Neural cell (in vitro differentiated cells): ENCODE data around the gene ATP1B2. TPM values are rescaled to one million over a fixed set of nuclear protein-coding genes. Genes with fewer than 3 reads are reported as not detected.
"Not testable (repeated sequence)": the region's sequence is repeated elsewhere in the genome, so short reads cannot be mapped to it uniquely, and the experiment has no call there.

Experiments used
- H2AFZ ChIP-seq: fragments of 200-600, 300-800 bp; sonication (generic), shearing (Covaris generic); 2 replicates; pipeline ENCODE4 v1.6.0; 2014; ENCODE audit warnings: low read depth, mild to moderate bottlenecking, antibody characterized with exemption, low read length, moderate library complexity
- H3F3A ChIP-seq: fragments of 200-600 bp; shearing (Covaris generic); 2 replicates; pipeline ENCODE4 v1.6.1; 2016; ENCODE audit warnings: mild to moderate bottlenecking, moderate library complexity, mixed read lengths, antibody characterized with exemption, low read length; ENCODE audit not compliant: insufficient read depth, poor library complexity, severe bottlenecking
- H3K27ac ChIP-seq: fragments of 200-600, 300-800 bp; sonication (generic), shearing (Covaris generic); 2 replicates; pipeline ENCODE4 v1.5.1; 2014; ENCODE audit warnings: mild to moderate bottlenecking, low read length, moderate library complexity
- H3K27me3 ChIP-seq: fragments of 300-800, 200-600 bp; sonication (generic), shearing (Covaris generic); 2 replicates; pipeline ENCODE4 v1.6.0; 2014; ENCODE audit warnings: mild to moderate bottlenecking, low read depth, low read length, moderate library complexity; ENCODE audit not compliant: insufficient read depth
- H3K36me3 ChIP-seq: fragments of 300-800, 200-600 bp; sonication (generic), shearing (Covaris generic); 2 replicates; pipeline ENCODE4 v1.5.1; 2014; ENCODE audit warnings: mild to moderate bottlenecking, antibody characterized with exemption, low read length, moderate library complexity; ENCODE audit not compliant: insufficient read depth
- H3K4me2 ChIP-seq: fragments of 300-800, 200-600 bp; sonication (generic), shearing (Covaris generic); 2 replicates; pipeline ENCODE4 v1.6.0; 2014; ENCODE audit warnings: mild to moderate bottlenecking, low read length
- H3K4me3 ChIP-seq: fragments of 300-800, 200-600 bp; sonication (generic), shearing (Covaris generic); 2 replicates; pipeline ENCODE4 v1.5.1; 2014; ENCODE audit warnings: mild to moderate bottlenecking, low read length, moderate library complexity
- H3K79me2 ChIP-seq: fragments of 200-600 bp; shearing (Covaris generic); replicated peaks from 2 replicates; pipeline ENCODE4 v1.6.0; 2014; ENCODE audit warnings: mild to moderate bottlenecking, low read length, moderate library complexity; ENCODE audit not compliant: insufficient read depth
- H3K9ac ChIP-seq: fragments of 300-800, 200-600 bp; sonication (generic), shearing (Covaris generic); 2 replicates; pipeline ENCODE4 v1.6.1; 2016; ENCODE audit warnings: mild to moderate bottlenecking, low read length, mixed read lengths
- H3K9me2 ChIP-seq: fragments of 200-600 bp; shearing (Covaris generic); 2 replicates; pipeline ENCODE4 v1.6.1; 2016; ENCODE audit warnings: mild to moderate bottlenecking, low read length, mixed read lengths; ENCODE audit not compliant: insufficient read depth
- H3K9me3 ChIP-seq: fragments of 200-600, 300-800 bp; sonication (generic), shearing (Covaris generic); 2 replicates; pipeline ENCODE4 v1.6.1; 2016; ENCODE audit warnings: mild to moderate bottlenecking, mixed run types, low read length, moderate library complexity, mixed read lengths
- H4K20me1 ChIP-seq: fragments of 200-600 bp; shearing (Covaris generic); 2 replicates; pipeline ENCODE4 v1.6.1; 2016; ENCODE audit warnings: mild to moderate bottlenecking, mixed run types; ENCODE audit not compliant: insufficient read depth
- CTCF ChIP-seq: fragments of 450-650 bp; IDR thresholded peaks from 2 replicates; pipeline ENCODE4 v1.5.1; 2014; ENCODE audit warnings: antibody characterized with exemption, mild to moderate bottlenecking, moderate library complexity; ENCODE audit not compliant: poor library complexity, severe bottlenecking
- EP300 ChIP-seq: fragments of 450-650 bp; conservative IDR thresholded peaks from 2 replicates; pipeline ENCODE4 v1.6.1; 2014; ENCODE audit warnings: antibody characterized with exemption, mild to moderate bottlenecking, moderate library complexity; ENCODE audit not compliant: poor library complexity, severe bottlenecking
- EZH2 ChIP-seq: fragments of 200-600, 300-800 bp; shearing (Covaris generic), sonication (generic); IDR thresholded peaks from 2 replicates; pipeline ENCODE4 v1.6.1; 2014; ENCODE audit warnings: antibody characterized with exemption, low read length, borderline replicate concordance, mild to moderate bottlenecking; ENCODE audit not compliant: insufficient read depth, poor library complexity, severe bottlenecking
- MXI1 ChIP-seq: fragments of 450-650 bp; conservative IDR thresholded peaks from 2 replicates; pipeline ENCODE4 v1.6.1; 2014; ENCODE audit warnings: antibody characterized with exemption, mild to moderate bottlenecking; ENCODE audit not compliant: poor library complexity, severe bottlenecking
- POLR2AphosphoS5 ChIP-seq: IDR thresholded peaks from 2 replicates; pipeline ENCODE4 v1.6.1; 2012
- RAD21 ChIP-seq: fragments of 450-650 bp; conservative IDR thresholded peaks from 2 replicates; pipeline ENCODE4 v1.6.1; 2014; ENCODE audit warnings: antibody characterized with exemption, mild to moderate bottlenecking, moderate library complexity
- REST ChIP-seq: IDR thresholded peaks from 2 replicates; pipeline ENCODE4 v1.6.1; 2012; ENCODE audit warnings: borderline replicate concordance
- SMC3 ChIP-seq: fragments of 450-650 bp; conservative IDR thresholded peaks from 2 replicates; pipeline ENCODE4 v1.6.1; 2014; ENCODE audit warnings: antibody characterized with exemption, mild to moderate bottlenecking, moderate library complexity; ENCODE audit not compliant: poor library complexity
- TAF1 ChIP-seq: IDR thresholded peaks from 2 replicates; pipeline ENCODE4 v1.6.1; 2012; ENCODE audit warnings: low read depth
- polyA plus RNA-seq: library from polyadenylated mRNA; depleted of rRNA; stranded (reverse); fragments of >200 nt; gene quantifications from 2 replicates; pipeline ENCODE4 v1.2.3, GENCODE V29; 2014

The ATP1B2 gene
- polyA plus RNA-seq, 1 donor from 2014 or later: 4.2 TPM

DNA sequence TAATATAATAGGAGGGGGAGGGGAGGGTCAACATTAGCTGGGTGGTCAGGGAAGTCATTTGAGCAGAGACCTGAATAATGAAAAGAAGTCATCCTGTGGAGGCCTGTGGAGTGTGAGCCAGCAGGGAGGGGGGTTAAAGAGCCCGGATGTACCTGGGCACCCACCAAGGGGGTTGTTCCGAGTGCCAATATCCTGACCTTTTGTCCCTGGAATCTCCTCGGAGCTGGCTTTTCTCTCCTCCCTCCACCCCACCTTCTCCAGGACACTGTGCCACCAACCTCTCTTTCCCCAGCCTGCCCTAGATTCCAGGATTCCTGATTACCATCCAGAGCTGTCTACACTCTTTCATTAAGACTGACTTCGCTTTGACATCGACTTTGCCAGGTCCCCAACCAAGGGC, 14.6 kb upstream of the ATP1B2 start:
- no peak overlapping the region for H3K4me3 ChIP-seq
- no peaks in the 10 kb centered on the region for H3K27me3 ChIP-seq
- H4K20me1 ChIP-seq: no peaks in the 10 kb centered on the region
- no peak overlapping the region for H3K4me2 ChIP-seq
- TF ChIP-seq MXI1 (no peak), SMC3 (no peak), POLR2AphosphoS5 (no peak), EZH2 (no peak), CTCF (no peak), EP300 (no peak), REST (no peak), RAD21 (no peak), TAF1 (no peak)
- H2AFZ ChIP-seq: no peak overlapping the region
- H3K9me3 ChIP-seq: no peaks in the 10 kb centered on the region
- no peaks in the 10 kb centered on the region for H3K79me2 ChIP-seq
- H3K9ac ChIP-seq: no peak overlapping the region
- H3K9me2 ChIP-seq: no peaks in the 10 kb centered on the region
- no peaks in the 10 kb centered on the region for H3K36me3 ChIP-seq
- H3K27ac ChIP-seq: no peak overlapping the region
- no peaks in the 10 kb centered on the region for H3F3A ChIP-seq

DNA sequence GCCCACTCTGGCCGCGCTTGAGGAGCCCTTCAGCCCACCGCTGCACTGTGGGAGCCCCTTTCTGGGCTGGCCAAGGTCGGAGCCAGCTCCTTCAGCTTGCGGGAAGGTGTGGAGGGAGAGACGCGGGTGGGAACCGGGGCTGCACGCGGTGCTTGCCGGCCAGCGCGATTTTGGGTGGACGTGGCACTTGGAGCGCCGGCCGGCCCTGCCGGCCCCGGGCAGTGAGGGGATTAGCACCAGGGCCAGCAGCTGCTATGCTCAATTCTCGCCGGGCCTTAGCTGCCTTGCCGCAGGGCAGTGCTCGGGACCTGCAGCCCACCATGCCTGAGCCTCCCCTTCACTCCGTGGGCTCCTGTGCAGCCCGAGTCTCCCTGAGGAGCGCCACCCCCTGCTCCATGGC, 9.9 kb upstream of the ATP1B2 start:
- Histone ChIP-seq H3K27me3 (no peaks in the 10 kb centered on the region), H3K4me2 (no peak overlapping the region), H3K79me2 (no peaks in the 10 kb centered on the region), H3K9me3 (no peaks in the 10 kb centered on the region), H4K20me1 (no peaks in the 10 kb centered on the region), H3F3A (no peaks in the 10 kb centered on the region), H3K36me3 (no peaks in the 10 kb centered on the region), H2AFZ (no peak overlapping the region), H3K4me3 (no peak overlapping the region), H3K9me2 (no peaks in the 10 kb centered on the region), H3K9ac (no peak overlapping the region), H3K27ac (no peak overlapping the region)
- TF ChIP-seq CTCF (no peak), POLR2AphosphoS5 (no peak), EZH2 (no peak), RAD21 (no peak), MXI1 (no peak), TAF1 (no peak), REST (no peak), EP300 (no peak), SMC3 (no peak)

- H2AFZ ChIP-seq, H3K36me3 ChIP-seq, H3K9ac ChIP-seq, H3F3A ChIP-seq, H3K4me2 ChIP-seq, H3K9me3 ChIP-seq, H3K4me3 ChIP-seq, H3K9me2 ChIP-seq, H3K79me2 ChIP-seq, H4K20me1 ChIP-seq, H3K27me3 ChIP-seq, H3K27ac ChIP-seq: not testable (repeated sequence)
Observed at GRCh38 chr17:7641635-7642034, 9.1 kb upstream of the ATP1B2 start.
